Right lung (tissue), 5 donors: ENCODE data around the gene KRTAP10-3. TPM values are rescaled to one million over a fixed set of nuclear protein-coding genes. Genes with fewer than 3 reads are reported as not detected.

ENCODE experiments used
- DNase-seq, 2 donors: peaks; one replicate each; pipeline ENCODE4 v3.0.0-alpha.2; 2013
- polyA plus RNA-seq, 5 donors: library from polyadenylated mRNA; unstranded; fragments of 120-200 nt; gene quantifications; one replicate each; pipeline versions ENCODE4 v1.2.1 to v1.2.3, GENCODE V29; 2013; ENCODE audit warnings: inconsistent platforms in 1 of 5, low replicate concordance in 1 of 5; ENCODE audit not compliant: insufficient read length in 5 of 5, insufficient read depth in 1 of 5

The KRTAP10-3 gene
- polyA plus RNA-seq, 5 donors = not detected

- DNase-seq = no peak
These were observed 28.2 kb downstream of the KRTAP10-3 start for GRCh38 chr21:44530221-44530902.

- no peak for DNase-seq
These were observed 29.0 kb downstream of the KRTAP10-3 start for GRCh38 chr21:44529503-44530125.

- DNase-seq = no peak
These were observed 29.6 kb downstream of the KRTAP10-3 start for GRCh38 chr21:44529011-44529421.

- no peak for DNase-seq
These were observed 30.0 kb downstream of the KRTAP10-3 start for GRCh38 chr21:44528634-44528995.

- no peak for DNase-seq
These were observed 30.5 kb downstream of the KRTAP10-3 start for GRCh38 chr21:44527983-44528633.

- DNase-seq = no peak
These were observed 31.2 kb downstream of the KRTAP10-3 start for GRCh38 chr21:44527156-44527982.

- DNase-seq = no peak
These were observed 32.2 kb downstream of the KRTAP10-3 start for GRCh38 chr21:44526096-44526997.

GRCh38 chr21:44525391-44526095 is 33.1 kb downstream of the KRTAP10-3 start:
- DNase-seq = no peak

- no peak for DNase-seq
These were observed 33.9 kb downstream of the KRTAP10-3 start for GRCh38 chr21:44524414-44525371.

- DNase-seq = no peak
These were observed 34.8 kb downstream of the KRTAP10-3 start for GRCh38 chr21:44523567-44524413.

- DNase-seq = no peak
These were observed 35.8 kb downstream of the KRTAP10-3 start for GRCh38 chr21:44522753-44523204.

- DNase-seq = no peak
These were observed 36.5 kb downstream of the KRTAP10-3 start for GRCh38 chr21:44521928-44522752.

- no peak for DNase-seq
These were observed 37.2 kb downstream of the KRTAP10-3 start for GRCh38 chr21:44521301-44521927.

GRCh38 chr21:44520326-44521300 is 38.0 kb downstream of the KRTAP10-3 start:
- no peak for DNase-seq
